ENCODE results near the gene ZNF600. TPM values are rescaled to one million over a fixed set of nuclear protein-coding genes. Genes with fewer than 3 reads are reported as not detected.
A peak's percentile ranks its signal among the peaks of the same experiment; 100 is the strongest.

Gene ZNF600
- total and polyA plus RNA-seq, 9 of the 15 experiments (the other 6 are each of a cell fraction or from before 2014, with no cell fraction given) = 5.7 to 21.5 (median 17.6) TPM

- TF ChIP-seq RUNX1 (IDR thresholded peaks at IDR 0.05; ENCODE audit: low read depth) (no peak), PHB (CRISPR knock-in tag; IDR thresholded peaks at IDR 0.05) (no peak), ZBED1 (IDR thresholded peaks at IDR 0.05) (no peak), ZNF121 (CRISPR knock-in tag; conservative IDR thresholded peaks at IDR 0.05) (no peak), SMAD4 (CRISPR knock-in tag; conservative IDR thresholded peaks at IDR 0.05) (no peak), IRF9 (tag; IDR thresholded peaks at IDR 0.05) (no peak), ZNF668 (CRISPR knock-in tag; IDR thresholded peaks at IDR 0.05) (no peak), MLX (CRISPR knock-in tag; conservative IDR thresholded peaks at IDR 0.05) (no peak)
These were observed 2.8 kb upstream of the ZNF600 start (continued) for GRCh38 chr19:52789440-52789839.

GRCh38 chr19:52786078-52786463 is 520 bp downstream of the ZNF600 start:
- Histone ChIP-seq H4K20me1 (replicated peaks; ENCODE audit: control insufficient read depth, insufficient read depth, low read length) (no peaks in the 10 kb centered on the region), H3K79me2 (ENCODE audit: control insufficient read depth, insufficient read depth, low read length) (peaks cover 16% of the 10 kb centered on the region), H3K9me3 (replicated peaks; ENCODE audit: control insufficient read depth, insufficient read depth, low read depth, low read length) (peaks cover 2% of the 10 kb centered on the region; the same call in 1 of the 2 replicates), H3K9me1 (ENCODE audit: control insufficient read depth, insufficient read depth, low read length) (no peaks in the 10 kb centered on the region), H3K4me3 (peak overlapping the region; percentile 90), H3K4me1 (replicated peaks in 1 of 2; ENCODE audit: control insufficient read depth in 2 of 2, insufficient read depth in 2 of 2, low read length in 2 of 2) (peaks cover 0 to 19% of the 10 kb centered on the region in 2 experiments; a peak in 2 of 5 replicates), H3K27ac (ENCODE audit: extremely low read depth, low read depth, low read length) (peak overlapping the region; percentile 83), H3K9ac (ENCODE audit: insufficient read depth in 1 of 2, low read depth in 2 of 2, low read length in 2 of 2) (peak overlapping the region; percentile 91 to 95), H3K36me3 (ENCODE audit: control insufficient read depth, insufficient read depth, low read length) (peaks cover 4% of the 10 kb centered on the region; the same call in 1 of the 3 replicates), H3K27me3 (ENCODE audit: control insufficient read depth in 2 of 2, insufficient read depth in 2 of 2, low read length in 2 of 2) (no peaks in the 10 kb centered on the region), H3K4me2 (ENCODE audit: insufficient read depth, low read length) (peak overlapping the region; percentile 88), H2AFZ (ENCODE audit: low read depth, low read length) (peak overlapping the region; percentile 96)
- ChIA-PET POLR2A (no interaction called here), CTCF (ENCODE audit: low intra/inter-chr PET ratio) (no interaction called here)
- DNase-seq (ENCODE audit: extremely low read depth in 1 of 4, low spot score in 3 of 4) (peak; percentile 3 to 35 (median 21)), FAIRE-seq (no peak), ATAC-seq (peak; percentile 67)
- intact Hi-C loops (cut with micrococcal nuclease) (no loop called here), in situ Hi-C loops (cut with MboI) (no loop called here)
- WGBS (ENCODE audit: insufficient coverage, low coverage, missing lambda C conversion rate) = 0% methylated on average over 16 of the region's 23 CpGs
- TSS peak; percentile 65 for BruUV-seq (replicated peaks)
- TF ChIP-seq ZNF830 (CRISPR knock-in tag; IDR thresholded peaks at IDR 0.05) (0 out of 2 replicates have a peak, but pooled peaks have one; percentile 22), SMAD2 (IDR thresholded peaks at IDR 0.05; ENCODE audit: low read depth, low read length) (no peak), RBFOX2 (IDR thresholded peaks at IDR 0.05; ENCODE audit: low read depth, low read length) (peak; percentile 58), ZBTB11 (CRISPR knock-in tag; IDR thresholded peaks at IDR 0.05) (no peak), HNRNPLL (IDR thresholded peaks at IDR 0.05; ENCODE audit: low read depth, low read length, poor library complexity, severe bottlenecking) (peak; percentile 17), EGR1 (conservative IDR thresholded peaks at IDR 0.05) (no peak), EWSR1 (IDR thresholded peaks at IDR 0.05; ENCODE audit: borderline replicate concordance, low read depth, partially characterized antibody) (no peak)
